GM03348 (cell line): ENCODE measurements around the gene FCER1G.

Experiments
- DNase-seq: peaks from one replicate; pipeline ENCODE4 v3.0.0; 2012; ENCODE audit warnings: low spot score

Gene FCER1G

GRCh38 chr1:161267321-161267720, 52.2 kb downstream of the FCER1G start:
- DNase-seq, result no peak
